Measurements from ENCODE around the gene DTWD1.
"Not testable (repeated sequence)": the region's sequence is repeated elsewhere in the genome, so short reads cannot be mapped to it uniquely, and the experiment has no call there.

The DTWD1 gene

DNA sequence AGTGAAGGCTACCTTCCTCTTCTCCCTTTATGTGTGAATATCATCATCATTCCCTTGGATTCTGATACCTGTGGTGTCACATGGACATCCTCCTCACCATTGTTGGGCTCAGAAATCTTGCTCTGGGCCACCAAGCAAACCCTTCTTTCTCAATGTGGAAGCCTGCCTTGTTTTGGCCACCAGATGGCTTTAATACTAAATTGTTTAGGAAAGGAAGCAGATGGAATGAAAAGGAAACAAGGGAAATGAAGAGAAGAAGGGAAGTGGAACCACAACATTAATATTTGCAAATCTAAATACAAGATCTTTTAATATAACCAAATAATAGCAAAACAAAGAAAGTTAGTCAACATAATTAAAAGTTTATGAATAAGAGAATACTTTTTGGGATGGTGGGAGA is 14.3 kb upstream of the DTWD1 start:
- H3K4me3 ChIP-seq (replicated peaks in 1 of 2; ENCODE audit: low read depth in 2 of 2, low read length in 2 of 2): no peak overlapping the region
- TF ChIP-seq, protein P1, sequence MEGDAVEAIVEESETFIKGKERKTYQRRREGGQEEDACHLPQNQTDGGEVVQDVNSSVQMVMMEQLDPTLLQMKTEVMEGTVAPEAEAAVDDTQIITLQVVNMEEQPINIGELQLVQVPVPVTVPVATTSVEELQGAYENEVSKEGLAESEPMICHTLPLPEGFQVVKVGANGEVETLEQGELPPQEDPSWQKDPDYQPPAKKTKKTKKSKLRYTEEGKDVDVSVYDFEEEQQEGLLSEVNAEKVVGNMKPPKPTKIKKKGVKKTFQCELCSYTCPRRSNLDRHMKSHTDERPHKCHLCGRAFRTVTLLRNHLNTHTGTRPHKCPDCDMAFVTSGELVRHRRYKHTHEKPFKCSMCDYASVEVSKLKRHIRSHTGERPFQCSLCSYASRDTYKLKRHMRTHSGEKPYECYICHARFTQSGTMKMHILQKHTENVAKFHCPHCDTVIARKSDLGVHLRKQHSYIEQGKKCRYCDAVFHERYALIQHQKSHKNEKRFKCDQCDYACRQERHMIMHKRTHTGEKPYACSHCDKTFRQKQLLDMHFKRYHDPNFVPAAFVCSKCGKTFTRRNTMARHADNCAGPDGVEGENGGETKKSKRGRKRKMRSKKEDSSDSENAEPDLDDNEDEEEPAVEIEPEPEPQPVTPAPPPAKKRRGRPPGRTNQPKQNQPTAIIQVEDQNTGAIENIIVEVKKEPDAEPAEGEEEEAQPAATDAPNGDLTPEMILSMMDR (IDR thresholded peaks at IDR 0.05; ENCODE audit: low read depth, low read length): peak; percentile 25
- no peak for DNase-seq (ENCODE audit: low read depth in 2 of 2)

DNA sequence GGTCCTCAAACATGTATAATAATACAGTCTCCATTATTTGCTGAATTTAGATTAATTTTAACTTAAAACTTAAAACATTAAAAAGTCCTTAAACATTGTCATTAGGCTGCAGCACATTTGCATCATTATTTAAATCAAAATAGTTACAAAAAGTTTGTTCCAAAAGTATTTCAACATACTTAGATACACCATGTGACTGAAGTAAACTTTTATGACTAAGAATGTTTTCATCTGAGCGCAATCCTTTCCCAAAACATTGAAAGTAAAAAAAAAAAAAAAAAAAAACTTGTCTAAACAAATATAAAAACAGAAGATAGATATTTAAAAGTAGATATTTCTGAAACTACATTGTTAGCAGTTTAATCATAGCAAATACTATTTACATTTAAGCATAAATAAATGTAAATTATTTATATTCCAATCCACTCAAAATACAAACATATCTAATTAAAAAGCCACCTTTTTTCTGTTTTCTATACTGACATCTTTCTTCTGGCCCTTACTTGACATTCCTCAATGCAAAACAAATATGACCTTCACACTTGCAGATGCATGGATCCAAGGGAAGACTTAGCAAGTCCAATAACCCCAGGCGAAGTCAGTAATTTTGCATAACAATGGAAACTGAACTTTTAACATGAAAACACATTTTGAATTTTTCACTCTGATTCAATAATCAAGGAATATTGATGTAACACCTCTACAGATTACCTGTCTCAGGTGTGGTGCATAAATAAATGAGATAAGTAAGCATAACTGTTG is 10.5 kb upstream of the DTWD1 start:
- peak; percentile 43 to 57 for DNase-seq (ENCODE audit: low read depth in 2 of 2)
- TF ChIP-seq, protein P1 (IDR thresholded peaks at IDR 0.05; ENCODE audit: low read depth, low read length): no peak
- H3K4me3 ChIP-seq (replicated peaks in 1 of 2; ENCODE audit: low read depth in 2 of 2, low read length in 2 of 2): no peak overlapping the region

GRCh38 chr15:49612240-49612639 is 8.6 kb upstream of the DTWD1 start:
- not testable (repeated sequence) for H3K4me3 ChIP-seq (replicated peaks in 1 of 2; ENCODE audit: low read depth in 2 of 2, low read length in 2 of 2); DNase-seq (ENCODE audit: low read depth in 2 of 2)

DNA sequence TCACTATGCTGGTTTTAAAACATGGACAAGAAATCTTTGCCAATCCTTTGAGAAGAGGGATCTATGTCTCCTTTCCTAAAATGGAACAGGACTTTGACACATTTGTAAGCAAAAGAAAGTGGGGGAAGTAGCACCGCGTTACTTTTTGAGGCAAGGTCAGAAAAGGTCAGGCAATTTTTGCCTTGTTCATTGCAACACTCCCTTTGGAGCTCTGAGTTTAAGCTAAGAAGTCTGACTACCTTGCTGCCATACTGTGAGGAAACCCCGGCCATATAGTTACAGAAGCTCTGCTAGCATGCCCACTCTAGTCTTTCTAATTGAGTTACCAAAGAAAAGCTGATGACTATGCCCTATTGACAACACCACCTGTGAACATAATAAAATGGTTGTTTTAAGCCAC is 1.6 kb upstream of the DTWD1 start:
- TF ChIP-seq, protein P1 (IDR thresholded peaks at IDR 0.05; ENCODE audit: low read depth, low read length): no peak
- DNase-seq (ENCODE audit: low read depth in 2 of 2): no peak
- no peak overlapping the region for H3K4me3 ChIP-seq (replicated peaks in 1 of 2; ENCODE audit: low read depth in 2 of 2, low read length in 2 of 2)

- DNase-seq (ENCODE audit: low read depth in 2 of 2): peak; percentile 78 to 84
- TF ChIP-seq, protein P1 (IDR thresholded peaks at IDR 0.05; ENCODE audit: low read depth, low read length): peak; percentile 4
- H3K4me3 ChIP-seq (replicated peaks in 1 of 2; ENCODE audit: low read depth in 2 of 2, low read length in 2 of 2): peak overlapping the region; percentile 78 to 81
These were observed 649 bp upstream of the DTWD1 start for GRCh38 chr15:49620199-49620598.

- TF ChIP-seq, protein P1 (IDR thresholded peaks at IDR 0.05; ENCODE audit: low read depth, low read length): no peak
- H3K4me3 ChIP-seq (replicated peaks in 1 of 2; ENCODE audit: low read depth in 2 of 2, low read length in 2 of 2): peak overlapping the region; percentile 78 to 81
- peak; percentile 21 to 39 for DNase-seq (ENCODE audit: low read depth in 2 of 2)
These were observed 558 bp downstream of the DTWD1 start for GRCh38 chr15:49621401-49621811.

- DNase-seq (ENCODE audit: low read depth in 2 of 2): peak in 1 of 2 donors; percentile 29
- peak overlapping the region; percentile 78 to 81 for H3K4me3 ChIP-seq (replicated peaks in 1 of 2; ENCODE audit: low read depth in 2 of 2, low read length in 2 of 2)
- TF ChIP-seq, protein P1 (IDR thresholded peaks at IDR 0.05; ENCODE audit: low read depth, low read length): no peak
These were observed 1.0 kb downstream of the DTWD1 start for GRCh38 chr15:49621887-49622286.
